Measurements from ENCODE around the gene IPPK.

Gene IPPK

GRCh38 chr9:92685022-92685421, 15.1 kb upstream of the IPPK start:
- no peak for DNase-seq (ENCODE audit: low read depth)

GRCh38 chr9:92682269-92682668, 12.3 kb upstream of the IPPK start:
- DNase-seq (ENCODE audit: low read depth): no peak

- DNase-seq (ENCODE audit: low read depth): no peak
These were observed 10.5 kb upstream of the IPPK start for GRCh38 chr9:92680166-92681119.

- DNase-seq (ENCODE audit: low read depth): no peak
These were observed 9.7 kb upstream of the IPPK start for GRCh38 chr9:92679413-92680165.

DNA sequence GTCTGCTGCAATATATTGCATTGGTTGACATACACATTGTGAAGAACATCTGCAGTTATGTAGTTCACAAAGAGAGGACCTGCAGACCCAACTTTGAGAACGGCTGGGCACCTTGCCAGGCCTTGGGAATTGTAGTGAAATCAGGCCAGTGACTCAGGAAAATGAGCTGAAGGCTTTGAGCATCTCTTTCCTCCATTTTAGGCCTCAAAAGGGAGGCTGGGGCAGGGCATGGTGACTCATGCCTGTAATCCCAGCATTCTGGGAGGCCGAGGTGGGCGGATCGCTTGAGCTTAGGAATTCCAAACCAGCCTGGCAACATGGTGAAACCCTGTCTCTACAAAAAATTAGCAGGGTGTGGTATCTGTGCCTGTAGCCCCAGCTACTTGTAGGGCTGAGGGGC, 1.4 kb upstream of the IPPK start:
- DNase-seq (ENCODE audit: low read depth): no peak

DNA sequence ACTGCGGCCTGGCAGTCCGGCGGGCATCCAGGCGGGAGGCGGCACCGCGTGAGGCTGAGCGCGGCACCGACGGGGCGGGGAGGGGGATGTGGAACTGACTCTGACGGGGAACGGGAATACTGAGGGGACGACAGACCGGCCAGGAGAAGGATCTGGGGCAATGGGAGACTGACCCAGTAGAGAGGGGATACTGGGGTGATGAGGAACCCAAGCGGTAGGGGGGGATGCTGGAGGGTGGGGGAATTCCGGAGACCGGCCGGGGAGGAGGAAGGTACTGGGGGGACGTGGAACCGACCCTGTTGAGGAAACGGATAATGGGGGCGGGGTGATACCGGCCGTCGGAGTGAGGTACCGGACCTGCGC, 423 bp downstream of the IPPK start:
- DNase-seq (ENCODE audit: low read depth): no peak

DNA sequence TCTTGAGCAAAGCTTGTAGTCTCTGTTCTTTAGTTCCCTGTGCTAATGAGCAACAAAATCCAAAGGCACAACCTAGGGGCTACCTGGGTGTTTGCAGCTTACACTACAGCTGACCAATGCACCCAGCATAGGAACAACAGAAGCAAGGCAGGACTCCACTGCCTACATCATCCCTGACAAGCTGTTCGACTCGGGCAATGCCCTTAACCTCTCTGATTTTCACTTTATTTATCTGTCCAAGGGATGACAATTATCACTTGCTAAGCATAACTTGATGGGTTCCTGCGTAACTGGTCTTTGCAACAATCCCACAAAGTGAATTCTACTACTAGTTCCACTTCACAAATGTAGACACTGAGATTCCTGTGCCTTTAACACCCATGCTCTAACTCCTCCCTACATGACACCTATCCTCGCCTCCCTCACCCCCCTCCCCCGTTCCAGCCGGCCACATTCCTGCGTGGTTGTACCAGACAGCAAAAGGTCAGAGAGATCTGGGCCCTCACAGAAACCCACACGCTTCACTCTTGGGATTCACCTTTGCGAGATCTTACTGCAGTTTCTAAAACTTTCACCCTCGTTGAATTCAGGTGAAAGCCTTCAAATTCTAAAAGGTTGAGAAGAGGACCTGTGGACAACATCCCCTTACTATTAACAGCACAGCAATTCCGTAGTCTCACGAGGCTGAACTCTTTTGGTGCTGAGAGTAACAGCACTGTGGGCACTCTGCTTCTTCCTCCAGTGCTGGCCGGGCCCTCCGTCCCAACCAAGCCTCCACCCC, 995 bp downstream of the IPPK start:
- no peak for DNase-seq (ENCODE audit: low read depth)

DNA sequence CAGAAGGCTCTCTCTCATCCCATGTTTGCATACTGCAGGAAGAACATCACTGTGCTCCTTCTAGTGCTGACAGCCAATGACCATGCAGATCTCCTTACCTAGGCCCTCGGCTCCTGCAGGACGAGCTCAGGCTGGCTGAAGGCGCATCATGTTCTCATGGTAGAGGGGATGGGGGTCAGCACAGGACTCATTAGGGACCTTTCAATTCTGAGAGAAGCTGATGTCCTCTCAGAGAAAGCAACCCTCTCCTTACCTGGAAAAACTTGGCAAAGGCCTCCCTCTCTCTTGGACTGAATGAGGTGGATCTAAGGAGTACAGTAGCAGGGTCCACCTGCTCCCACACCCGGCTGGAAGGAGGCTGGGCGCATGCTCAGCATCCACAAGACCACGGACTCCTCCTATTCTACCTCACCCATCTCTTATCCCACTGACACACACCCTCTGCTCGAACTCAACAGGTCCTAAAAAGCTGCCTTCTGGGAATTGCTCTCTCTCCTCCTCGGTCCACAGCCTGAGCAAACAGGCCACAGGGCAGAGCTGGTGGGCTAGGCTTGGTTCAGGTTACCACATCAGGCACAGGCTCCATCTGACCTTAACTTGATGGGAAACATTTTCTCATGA, 2.9 kb downstream of the IPPK start:
- no peak for DNase-seq (ENCODE audit: low read depth)

DNA sequence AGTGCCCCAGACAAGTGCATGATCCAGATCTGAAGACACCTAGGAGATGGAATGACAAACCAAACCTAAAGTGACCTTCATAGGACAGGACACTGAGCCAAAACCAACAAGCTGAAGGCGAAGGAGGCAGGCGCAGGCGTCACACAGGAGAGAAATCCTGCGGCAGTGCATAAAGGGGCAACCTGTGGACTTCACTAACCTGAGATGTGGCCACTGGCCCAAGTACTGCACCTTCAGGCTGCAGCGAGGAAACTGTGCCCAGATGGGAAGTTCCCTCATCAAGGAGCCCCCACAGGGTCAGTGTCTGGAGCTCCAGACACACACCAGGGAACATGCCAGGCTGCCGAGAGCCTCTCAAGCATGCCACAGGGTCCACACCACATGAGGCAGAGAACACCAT, 3.7 kb downstream of the IPPK start:
- no peak for DNase-seq (ENCODE audit: low read depth)

GRCh38 chr9:92665836-92666235, 4.1 kb downstream of the IPPK start:
- no peak for DNase-seq (ENCODE audit: low read depth)

DNA sequence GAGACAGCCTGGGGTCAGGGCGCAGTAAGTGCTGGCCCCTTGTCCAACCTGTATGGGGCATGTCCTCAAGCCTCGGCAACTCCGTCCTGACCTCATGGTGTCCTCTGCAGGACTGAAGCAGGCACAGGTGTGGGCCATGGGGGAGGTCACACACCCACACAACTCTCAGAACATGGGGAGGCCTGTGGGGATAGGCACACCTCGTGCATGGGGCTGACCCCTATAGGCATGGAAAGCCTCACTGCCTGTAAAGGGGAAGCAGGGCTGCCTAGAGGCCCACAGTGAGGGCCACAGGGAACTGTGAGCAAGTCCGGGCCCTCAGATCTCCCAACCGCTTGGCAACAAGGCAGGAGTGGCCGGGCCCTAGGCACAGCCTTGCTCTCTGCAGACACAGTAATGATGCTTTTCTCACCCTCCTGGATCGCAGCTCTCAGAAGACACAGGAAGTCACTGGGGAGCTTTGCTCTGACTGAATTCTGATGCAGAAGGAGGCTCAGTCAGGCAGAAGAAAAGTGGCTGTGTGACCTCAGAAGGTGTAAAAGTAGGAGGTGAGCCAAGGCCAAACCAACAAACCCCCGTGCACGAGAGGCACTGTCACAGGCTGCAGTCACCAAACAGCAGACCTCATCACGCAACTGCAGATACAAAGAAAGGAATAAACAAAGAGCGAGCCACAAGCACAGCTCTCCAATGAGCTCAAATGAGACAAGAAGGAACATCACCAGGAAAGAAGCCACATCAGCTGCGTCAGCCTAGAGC, 5.4 kb downstream of the IPPK start:
- no peak for DNase-seq (ENCODE audit: low read depth)

GRCh38 chr9:92663951-92664350, 6.0 kb downstream of the IPPK start:
- no peak for DNase-seq (ENCODE audit: low read depth)

DNA sequence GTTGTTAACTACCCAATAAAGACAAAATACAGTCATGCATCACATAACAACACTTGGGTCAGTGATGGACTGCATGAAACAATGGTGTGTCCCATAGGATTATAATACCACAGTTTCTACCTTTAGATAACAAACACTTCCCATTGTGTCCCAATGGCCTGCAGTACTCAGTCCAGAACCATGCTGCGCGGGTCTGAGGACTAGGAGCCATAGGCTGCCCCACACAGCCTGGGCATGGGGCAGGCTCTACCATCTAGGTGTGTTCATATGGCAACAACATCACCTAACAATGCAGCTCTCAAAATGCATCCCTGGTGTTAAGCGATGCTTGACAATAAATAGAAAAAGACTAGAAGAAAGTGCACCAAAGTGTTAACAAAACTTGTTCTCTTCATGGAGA, 6.8 kb downstream of the IPPK start:
- DNase-seq (ENCODE audit: low read depth): no peak

GRCh38 chr9:92661743-92662142, 8.2 kb downstream of the IPPK start:
- no peak for DNase-seq (ENCODE audit: low read depth)

- DNase-seq (ENCODE audit: low read depth): no peak
These were observed 8.8 kb downstream of the IPPK start for GRCh38 chr9:92661127-92661526.

DNA sequence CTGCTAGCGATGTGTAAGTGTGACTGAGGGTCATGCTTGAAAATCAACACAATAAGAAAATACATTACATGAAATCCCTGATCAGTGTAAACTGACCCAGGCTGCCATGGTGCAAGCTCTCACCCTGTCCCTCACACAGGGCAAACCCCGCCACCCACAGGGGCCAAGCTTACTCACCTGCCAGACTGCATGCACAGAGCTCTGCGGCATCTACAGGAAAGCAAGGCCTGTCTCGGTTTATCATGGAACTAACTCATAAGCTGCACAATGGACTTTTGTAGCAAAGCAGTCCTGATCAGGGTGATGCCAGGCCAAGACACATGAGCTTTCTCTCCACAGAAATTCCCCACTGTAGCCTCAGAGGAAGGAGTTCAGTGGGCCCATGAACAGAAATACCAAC, 9.7 kb downstream of the IPPK start:
- DNase-seq (ENCODE audit: low read depth): no peak

GRCh38 chr9:92659601-92660000, 10.3 kb downstream of the IPPK start:
- DNase-seq (ENCODE audit: low read depth): no peak

DNA sequence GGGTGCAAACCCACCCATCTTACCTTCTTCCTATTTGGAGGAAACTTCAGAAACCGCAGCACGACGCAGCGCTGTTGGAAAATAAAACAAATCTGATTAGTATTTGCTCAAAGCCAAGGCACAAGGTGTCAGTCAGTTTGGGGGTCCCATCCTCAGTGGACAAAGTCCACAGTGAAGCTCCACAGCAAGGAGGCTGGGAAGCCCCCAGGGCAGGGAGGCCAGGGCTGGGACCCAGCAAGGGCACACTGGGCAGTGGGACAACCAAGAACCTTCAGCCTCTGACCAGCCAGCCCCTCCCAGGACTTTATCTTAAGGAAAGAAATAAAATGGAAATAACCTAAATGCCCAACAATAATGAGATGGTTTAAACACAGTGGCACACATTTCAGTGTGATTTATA, 11.3 kb downstream of the IPPK start:
- DNase-seq (ENCODE audit: low read depth): no peak

DNA sequence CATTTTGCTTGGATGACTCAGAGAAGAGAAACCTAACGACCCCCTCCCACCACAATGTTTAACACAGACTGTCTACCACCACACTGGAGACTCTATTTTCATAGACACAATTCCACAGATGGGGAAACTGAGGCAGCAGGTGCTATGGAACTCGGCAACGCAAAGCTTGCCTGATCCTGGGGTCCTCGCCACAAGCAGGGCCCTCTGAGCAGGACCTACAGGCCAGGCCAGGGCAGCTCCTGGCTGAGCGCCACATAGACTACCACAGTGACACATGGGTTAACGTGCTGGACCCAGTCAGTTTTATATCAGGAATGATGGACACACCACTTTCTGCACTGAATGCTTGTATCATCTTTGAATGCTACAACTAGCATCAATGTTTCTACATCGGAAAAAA, 11.8 kb downstream of the IPPK start:
- no peak for DNase-seq (ENCODE audit: low read depth)

- DNase-seq (ENCODE audit: low read depth): no peak
These were observed 12.4 kb downstream of the IPPK start for GRCh38 chr9:92657296-92658094.

GRCh38 chr9:92656537-92656925, 13.4 kb downstream of the IPPK start:
- no peak for DNase-seq (ENCODE audit: low read depth)

Data from GM04504 (cell line).